DND-41 (cell line): Measurements from ENCODE around the gene PEPD.

Experiments used
- ATAC-seq: fragments of 200-7000 bp; cut with Tn5 transposase; 3 replicates; pipeline ENCODE4 v1.9.1; 2021; ENCODE audit warnings: low read depth; ENCODE audit not compliant: insufficient read depth
- DNase-seq: peaks from one replicate; pipeline ENCODE4 v3.0.0-alpha.2; 2020
- H2AFZ ChIP-seq: 2 replicates; pipeline ENCODE4 v1.6.0; 2012; ENCODE audit warnings: low read depth, low read length
- H3K27ac ChIP-seq: 2 replicates; pipeline ENCODE4 v1.5.1; 2012; ENCODE audit warnings: low read length, inconsistent platforms
- H3K27me3 ChIP-seq: fragments of 200-600 bp; sonication (generic); 2 replicates; pipeline ENCODE4 v1.6.0; 2012; ENCODE audit warnings: low read length, mild to moderate bottlenecking, inconsistent platforms; ENCODE audit not compliant: insufficient read depth, poor library complexity
- H3K36me3 ChIP-seq: 2 replicates; pipeline ENCODE4 v1.5.1; 2012; ENCODE audit warnings: low read length, inconsistent platforms; ENCODE audit not compliant: insufficient read depth
- H3K4me1 ChIP-seq: 2 replicates; pipeline ENCODE4 v1.5.1; 2012; ENCODE audit warnings: mild to moderate bottlenecking, low read length; ENCODE audit not compliant: insufficient read depth
- H3K4me2 ChIP-seq: 2 replicates; pipeline ENCODE4 v1.6.0; 2012; ENCODE audit warnings: mild to moderate bottlenecking, moderate library complexity, low read length, inconsistent platforms; ENCODE audit not compliant: insufficient read depth
- H3K4me3 ChIP-seq, 2 experiments: fragments of 200-600 bp in 1 of 2; shearing (Covaris generic) in 1 of 2; 2 replicates each; pipeline ENCODE4 v1.5.1; 2012 to 2016; ENCODE audit warnings: inconsistent platforms in 2 of 2, low read length in 2 of 2, mild to moderate bottlenecking in 2 of 2, low read depth in 1 of 2, moderate library complexity in 1 of 2
- H3K79me2 ChIP-seq: 2 replicates; pipeline ENCODE4 v1.6.0; 2012; ENCODE audit warnings: low read length, inconsistent platforms; ENCODE audit not compliant: insufficient read depth
- H3K9ac ChIP-seq: 2 replicates; pipeline ENCODE4 v1.6.0; 2012; ENCODE audit warnings: low read depth, mild to moderate bottlenecking, inconsistent platforms, low read length, moderate library complexity
- H3K9me3 ChIP-seq: 2 replicates; pipeline ENCODE4 v1.5.1; 2012; ENCODE audit warnings: low read length, moderate library complexity, mild to moderate bottlenecking, inconsistent platforms; ENCODE audit not compliant: insufficient read depth, severe bottlenecking
- H4K20me1 ChIP-seq: 2 replicates; pipeline ENCODE4 v1.6.0; 2012; ENCODE audit warnings: low read length; ENCODE audit not compliant: insufficient read depth
- CTCF ChIP-seq: IDR thresholded peaks from 2 replicates; pipeline ENCODE4 v1.5.1; 2012; ENCODE audit warnings: borderline replicate concordance, low read length, moderate library complexity, mild to moderate bottlenecking; ENCODE audit not compliant: poor library complexity, severe bottlenecking; ENCODE audit errors: extremely low read depth
- EZH2 ChIP-seq: IDR thresholded peaks from 3 replicates; pipeline ENCODE4 v1.6.1; 2012; ENCODE audit warnings: borderline replicate concordance, low read depth, mild to moderate bottlenecking, moderate library complexity, low read length, inconsistent platforms; ENCODE audit not compliant: severe bottlenecking

PEPD gene

DNA sequence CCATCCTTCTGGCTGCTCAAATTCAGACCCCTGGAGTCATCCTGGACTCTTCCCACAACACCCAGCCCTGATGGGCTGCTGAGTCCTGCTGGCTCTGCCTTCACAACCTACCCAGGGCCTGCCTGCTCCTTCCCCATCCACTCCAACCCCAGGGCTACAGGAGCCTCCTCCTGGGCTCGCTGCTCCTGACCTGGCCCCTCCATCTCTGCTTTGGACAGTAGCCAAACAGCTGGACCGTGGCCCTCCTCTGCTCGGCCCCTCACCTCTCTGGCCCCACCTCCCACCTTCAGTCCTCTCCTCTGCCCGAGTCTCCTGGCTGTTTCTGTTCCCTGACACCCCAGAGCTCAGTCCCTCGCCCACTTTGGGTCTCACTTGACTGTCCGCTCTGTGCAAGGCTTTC lies 81.3 kb downstream of the PEPD start:
- H2AFZ ChIP-seq = no peak overlapping the region
- H3K4me1 ChIP-seq = no peaks in the 10 kb centered on the region
- H3K36me3 ChIP-seq = 0 out of 2 replicates have a peak, but pooled peaks cover 2% of the 10 kb centered on the region
- H3K79me2 ChIP-seq = no peaks in the 10 kb centered on the region
- no peak for TF ChIP-seq EZH2
- TF ChIP-seq CTCF = no peak
- H3K27me3 ChIP-seq = no peaks in the 10 kb centered on the region
- no peak overlapping the region for H3K4me2 ChIP-seq
- no peak overlapping the region for H3K9ac ChIP-seq
- H3K4me3 ChIP-seq = no peak overlapping the region
- no peaks in the 10 kb centered on the region for H3K9me3 ChIP-seq
- H4K20me1 ChIP-seq = peaks cover 3% of the 10 kb centered on the region; the same call in 1 of the 2 replicates
- H3K27ac ChIP-seq = no peak overlapping the region
- ATAC-seq = no peak
- no peak for DNase-seq

- TF ChIP-seq EZH2 (no peak), CTCF (no peak)
Observed at GRCh38 chr19:33438987-33439781, 82.4 kb downstream of the PEPD start.

DNA sequence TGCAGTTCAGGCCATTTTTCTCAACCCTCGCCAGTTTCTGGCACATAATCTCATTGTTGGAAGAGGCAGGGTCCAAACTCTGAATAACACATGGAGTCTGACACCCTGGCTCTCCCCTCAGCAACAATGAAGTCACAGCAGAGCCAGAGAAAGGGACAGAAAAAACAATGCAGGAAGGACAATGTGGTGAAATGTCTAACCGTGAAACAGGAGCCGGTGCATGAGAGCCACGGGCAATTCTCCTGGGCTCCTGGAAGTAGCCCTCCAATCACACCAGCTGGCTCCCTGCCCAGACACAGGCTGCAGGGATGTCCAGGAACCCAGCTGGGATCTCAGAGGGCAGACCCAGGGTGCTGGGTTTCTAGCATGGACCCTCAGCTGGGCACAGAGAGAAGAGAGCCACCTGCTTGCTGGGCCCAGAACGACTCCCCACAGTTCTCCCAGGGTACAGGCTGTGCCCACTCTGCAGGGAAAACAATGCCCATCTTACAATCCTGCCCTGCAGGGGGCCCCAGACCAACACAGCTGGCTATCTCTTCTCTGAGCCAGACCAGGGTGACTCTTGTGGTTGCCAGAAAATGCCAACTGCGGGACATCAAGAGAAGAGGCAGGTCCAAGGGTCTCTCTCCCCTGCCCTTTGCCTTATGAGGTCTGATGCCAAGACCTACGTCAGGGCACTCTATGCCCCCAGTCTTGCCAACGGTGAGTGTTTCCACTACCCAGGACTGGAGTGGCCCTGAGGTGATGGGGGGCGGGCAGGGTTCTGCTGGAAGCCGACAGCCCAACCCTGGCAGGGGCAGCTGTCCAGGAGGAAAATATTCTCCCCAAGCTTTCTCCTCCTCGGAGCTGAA lies 83.5 kb downstream of the PEPD start:
- Histone ChIP-seq H3K4me3 (no peak overlapping the region), H3K9me3 (no peaks in the 10 kb centered on the region), H3K27ac (no peak overlapping the region), H3K79me2 (no peaks in the 10 kb centered on the region), H4K20me1 (peaks cover 6% of the 10 kb centered on the region), H3K4me1 (no peaks in the 10 kb centered on the region), H3K4me2 (no peak overlapping the region), H3K9ac (no peak overlapping the region), H3K36me3 (no peaks in the 10 kb centered on the region), H3K27me3 (no peaks in the 10 kb centered on the region), H2AFZ (no peak overlapping the region)
- ATAC-seq (no peak), DNase-seq (no peak)
- TF ChIP-seq CTCF (no peak), EZH2 (no peak)

More at GRCh38 chr19:33438987-33439781, 82.4 kb downstream of the PEPD start:
- DNase-seq (no peak), ATAC-seq (no peak)
- Histone ChIP-seq H3K27ac (no peak overlapping the region), H4K20me1 (peaks cover 3% of the 10 kb centered on the region; the same call in 1 of the 2 replicates), H3K4me1 (no peaks in the 10 kb centered on the region), H2AFZ (no peak overlapping the region), H3K4me2 (no peak overlapping the region), H3K9me3 (no peaks in the 10 kb centered on the region), H3K27me3 (no peaks in the 10 kb centered on the region), H3K4me3 (no peak overlapping the region), H3K79me2 (no peaks in the 10 kb centered on the region), H3K36me3 (0 out of 2 replicates have a peak, but pooled peaks cover 2% of the 10 kb centered on the region), H3K9ac (no peak overlapping the region)
